ENCODE measurements around the gene DGKH. TPM values are rescaled to one million over a fixed set of nuclear protein-coding genes. Genes with fewer than 3 reads are reported as not detected.

Gene DGKH
- total RNA-seq, 1 donor from 2014 or later: 12.1 TPM

DNA sequence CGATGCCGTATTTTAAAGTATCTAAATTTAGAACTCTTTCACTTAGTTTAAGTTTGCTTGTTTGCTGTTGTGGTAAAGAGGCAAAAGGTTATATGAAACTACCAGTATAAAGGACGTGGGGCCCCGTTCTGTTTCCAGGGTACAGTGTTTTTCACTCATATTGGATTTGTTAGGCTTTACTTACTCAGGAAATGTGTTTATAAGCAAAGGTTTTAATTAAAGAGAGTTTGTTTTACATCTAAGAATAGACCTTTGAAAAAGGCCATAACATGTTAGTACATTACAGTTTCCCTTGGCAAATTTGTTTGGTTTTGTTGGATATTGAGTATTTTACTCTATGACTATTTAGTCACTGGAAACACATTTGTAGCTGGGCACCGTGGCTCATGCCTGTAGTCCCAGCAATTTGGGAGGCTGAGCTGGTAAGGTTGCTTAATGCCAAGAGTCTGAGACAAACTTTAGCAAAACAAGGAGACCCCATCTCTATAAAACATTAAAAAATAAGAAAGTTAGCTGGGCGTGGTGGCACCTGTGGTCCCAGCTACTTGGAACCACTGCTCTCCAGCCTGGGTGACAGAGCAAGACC, 7.1 kb downstream of the DGKH start:
- Histone ChIP-seq H3K27ac (no peak overlapping the region), H2AFZ (replicated peaks) (no peak overlapping the region), H3K27me3 (no peaks in the 10 kb centered on the region), H3K4me2 (no peak overlapping the region), H3K79me2 (ENCODE audit: low read depth) (peaks cover 12% of the 10 kb centered on the region), H3K9me3 (ENCODE audit: low read depth) (no peaks in the 10 kb centered on the region), H3K4me3 (no peak overlapping the region), H3K9ac (no peak overlapping the region), H3F3A (ENCODE audit: low read depth) (peaks cover 5% of the 10 kb centered on the region), H3K4me1 (no peaks in the 10 kb centered on the region), H3K36me3 (no peaks in the 10 kb centered on the region), H4K20me1 (ENCODE audit: low read depth) (no peaks in the 10 kb centered on the region)
- no peaks in the 10 kb centered on the region for H3K4me1 Mint-ChIP-seq
- peaks cover 9% of the 10 kb centered on the region for H3K36me3 Mint-ChIP-seq
- no peaks in the 10 kb centered on the region for H3K27me3 Mint-ChIP-seq (ENCODE audit: insufficient read depth, low read depth)
- no peak overlapping the region for H3K4me3 Mint-ChIP-seq
- no peak for TF ChIP-seq EZH2phosphoT487 (IDR thresholded peaks at IDR 0.05)
- TF ChIP-seq EZH2 (IDR thresholded peaks at IDR 0.05): no peak
- TF ChIP-seq, protein P1, sequence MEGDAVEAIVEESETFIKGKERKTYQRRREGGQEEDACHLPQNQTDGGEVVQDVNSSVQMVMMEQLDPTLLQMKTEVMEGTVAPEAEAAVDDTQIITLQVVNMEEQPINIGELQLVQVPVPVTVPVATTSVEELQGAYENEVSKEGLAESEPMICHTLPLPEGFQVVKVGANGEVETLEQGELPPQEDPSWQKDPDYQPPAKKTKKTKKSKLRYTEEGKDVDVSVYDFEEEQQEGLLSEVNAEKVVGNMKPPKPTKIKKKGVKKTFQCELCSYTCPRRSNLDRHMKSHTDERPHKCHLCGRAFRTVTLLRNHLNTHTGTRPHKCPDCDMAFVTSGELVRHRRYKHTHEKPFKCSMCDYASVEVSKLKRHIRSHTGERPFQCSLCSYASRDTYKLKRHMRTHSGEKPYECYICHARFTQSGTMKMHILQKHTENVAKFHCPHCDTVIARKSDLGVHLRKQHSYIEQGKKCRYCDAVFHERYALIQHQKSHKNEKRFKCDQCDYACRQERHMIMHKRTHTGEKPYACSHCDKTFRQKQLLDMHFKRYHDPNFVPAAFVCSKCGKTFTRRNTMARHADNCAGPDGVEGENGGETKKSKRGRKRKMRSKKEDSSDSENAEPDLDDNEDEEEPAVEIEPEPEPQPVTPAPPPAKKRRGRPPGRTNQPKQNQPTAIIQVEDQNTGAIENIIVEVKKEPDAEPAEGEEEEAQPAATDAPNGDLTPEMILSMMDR (IDR thresholded peaks at IDR 0.05): no peak
- no peaks in the 10 kb centered on the region for H3K9me3 Mint-ChIP-seq
- DNase-seq (ENCODE audit: low spot score): no peak
- H3K27ac Mint-ChIP-seq: no peak overlapping the region

DNA sequence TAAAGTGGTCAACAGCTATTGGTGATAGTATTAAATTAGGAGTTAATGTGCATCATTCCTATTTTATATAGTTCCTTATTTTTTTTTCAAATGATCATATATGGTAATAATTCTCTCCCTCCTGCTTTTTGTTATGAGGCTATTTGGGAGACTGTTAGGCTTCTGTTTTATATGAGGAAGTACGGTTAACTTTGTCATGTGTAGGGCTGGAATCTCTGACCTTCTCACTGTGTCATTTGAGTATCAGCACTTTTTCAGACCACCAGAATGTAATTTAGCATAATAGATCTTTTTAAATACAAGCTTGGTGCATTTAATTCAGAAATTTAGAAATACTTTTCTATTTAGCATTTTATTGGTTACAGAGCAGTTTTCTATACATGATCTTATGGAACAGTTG, 7.7 kb downstream of the DGKH start:
- Mint-ChIP-seq H3K4me1 (no peaks in the 10 kb centered on the region), H3K27ac (no peak overlapping the region), H3K4me3 (no peak overlapping the region), H3K36me3 (peaks cover 9% of the 10 kb centered on the region), H3K9me3 (no peaks in the 10 kb centered on the region), H3K27me3 (ENCODE audit: insufficient read depth, low read depth) (no peaks in the 10 kb centered on the region)
- Histone ChIP-seq H3F3A (ENCODE audit: low read depth) (peaks cover 7% of the 10 kb centered on the region), H3K27me3 (no peaks in the 10 kb centered on the region), H3K4me2 (no peak overlapping the region), H3K79me2 (ENCODE audit: low read depth) (peaks cover 8% of the 10 kb centered on the region), H3K4me1 (no peaks in the 10 kb centered on the region), H2AFZ (replicated peaks) (no peak overlapping the region), H3K4me3 (no peak overlapping the region), H3K9ac (no peak overlapping the region), H3K9me3 (ENCODE audit: low read depth) (no peaks in the 10 kb centered on the region), H4K20me1 (ENCODE audit: low read depth) (no peaks in the 10 kb centered on the region), H3K36me3 (no peaks in the 10 kb centered on the region), H3K27ac (no peak overlapping the region)
- TF ChIP-seq, protein P1 (IDR thresholded peaks at IDR 0.05): no peak
- TF ChIP-seq EZH2phosphoT487 (IDR thresholded peaks at IDR 0.05) (no peak), EZH2 (IDR thresholded peaks at IDR 0.05) (no peak)
- no peak for DNase-seq (ENCODE audit: low spot score)

DNA sequence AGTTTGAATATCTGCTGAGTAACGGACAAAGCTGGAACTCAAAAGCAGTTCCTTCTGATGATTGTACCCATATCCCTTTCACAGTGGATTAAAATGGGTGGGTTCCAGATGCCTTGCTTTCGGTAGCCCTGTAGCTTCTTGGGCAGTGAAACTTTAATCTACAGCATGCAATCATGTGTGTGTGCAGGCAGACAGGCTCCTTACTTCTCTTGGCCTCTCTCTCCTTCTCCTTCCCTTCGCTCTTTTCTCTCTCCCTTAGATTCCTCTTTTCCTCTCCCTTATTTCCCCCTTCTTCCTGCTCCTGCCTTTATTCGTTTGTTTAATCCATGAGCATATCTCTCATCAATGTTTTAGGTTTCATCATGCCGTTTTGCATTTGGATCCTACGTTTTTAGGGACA, 8.1 kb downstream of the DGKH start:
- Mint-ChIP-seq H3K27ac (no peak overlapping the region), H3K9me3 (no peaks in the 10 kb centered on the region), H3K27me3 (ENCODE audit: insufficient read depth, low read depth) (no peaks in the 10 kb centered on the region), H3K4me3 (no peak overlapping the region), H3K4me1 (no peaks in the 10 kb centered on the region), H3K36me3 (peaks cover 7% of the 10 kb centered on the region)
- no peak overlapping the region for H2AFZ ChIP-seq (replicated peaks)
- no peak for DNase-seq (ENCODE audit: low spot score)
- H3K4me2 ChIP-seq: no peak overlapping the region
- no peaks in the 10 kb centered on the region for H3K36me3 ChIP-seq
- H3K27me3 ChIP-seq: no peaks in the 10 kb centered on the region
- H3K4me3 ChIP-seq: no peak overlapping the region
- H3K27ac ChIP-seq: no peak overlapping the region
- no peaks in the 10 kb centered on the region for H4K20me1 ChIP-seq (ENCODE audit: low read depth)
- peaks cover 8% of the 10 kb centered on the region for H3K79me2 ChIP-seq (ENCODE audit: low read depth)
- H3K9me3 ChIP-seq (ENCODE audit: low read depth): no peaks in the 10 kb centered on the region
- TF ChIP-seq EZH2 (IDR thresholded peaks at IDR 0.05) (no peak), EZH2phosphoT487 (IDR thresholded peaks at IDR 0.05) (no peak)
- TF ChIP-seq, protein P1 (IDR thresholded peaks at IDR 0.05): no peak
- H3K4me1 ChIP-seq: no peaks in the 10 kb centered on the region
- H3F3A ChIP-seq (ENCODE audit: low read depth): peaks cover 7% of the 10 kb centered on the region
- H3K9ac ChIP-seq: no peak overlapping the region
